SK-N-SH (cell line): ENCODE results near the gene ACBD6. TPM values are rescaled to one million over a fixed set of nuclear protein-coding genes. Genes with fewer than 3 reads are reported as not detected.

Experiments
- CTCF ChIA-PET: fragments of 300-600, 350-600 bp; formaldehyde crosslinking; extraction: SDS; loops from one replicate; lab custom pipeline; 2021; lab: Yijun Ruan, JAX
- POLR2A ChIA-PET: fragments of 350-600 bp; sonication (Branson Sonifier 250); formaldehyde crosslinking; extraction: SDS; loops from one replicate; lab custom pipeline; 2020; ENCODE audit warnings: antibody characterized with exemption, inconsistent platforms; lab: Yijun Ruan, JAX
- DNase-seq: peaks from one replicate; pipeline ENCODE4 v3.0.0; 2012
- H2AFZ ChIP-seq: fragments of 200-600 bp; sonication (generic); 2 replicates; pipeline ENCODE4 v1.8.1; 2016; ENCODE audit warnings: antibody characterized with exemption, mild to moderate bottlenecking, low read depth
- H3F3A ChIP-seq: fragments of 200-600 bp; sonication (generic); replicated peaks from 2 replicates; pipeline ENCODE3; 2016; ENCODE audit warnings: antibody characterized with exemption, mild to moderate bottlenecking; ENCODE audit not compliant: insufficient read depth
- H3K27ac ChIP-seq, 2 experiments: fragments of 200-500 bp in 1 of 2; fragments of 200-600 bp in 1 of 2; sonication (Bioruptor generic) in 1 of 2; sonication (generic), shearing (Covaris generic) in 1 of 2; 2 replicates each; pipeline versions ENCODE4 v1.5.1 to v1.6.1; 2014 to 2016; ENCODE audit warnings: low read depth in 2 of 2, inconsistent platforms in 1 of 2, low read length in 1 of 2, mild to moderate bottlenecking in 1 of 2, mixed read lengths in 1 of 2
- H3K27me3 ChIP-seq: fragments of 200-600 bp; sonication (generic), shearing (Covaris generic); 2 replicates; pipeline ENCODE4 v1.6.1; 2016; ENCODE audit warnings: mixed run types; ENCODE audit not compliant: insufficient read depth
- H3K36me3 ChIP-seq, 2 experiments: fragments of 200-500 bp in 1 of 2; fragments of 200-600 bp in 1 of 2; sonication (Bioruptor generic) in 1 of 2; sonication (generic) in 1 of 2; replicated peaks in 1 of 2; 2 replicates each; pipeline versions ENCODE3 to v1.5.1; 2014 to 2016; ENCODE audit warnings: low read length in 1 of 2, mild to moderate bottlenecking in 1 of 2; ENCODE audit not compliant: insufficient read depth in 2 of 2, control insufficient read depth in 1 of 2
- H3K4me1 ChIP-seq, 2 experiments: fragments of 200-500 bp in 1 of 2; fragments of 200-600 bp in 1 of 2; sonication (Bioruptor generic) in 1 of 2; sonication (generic), shearing (Covaris generic) in 1 of 2; 2 replicates each; pipeline versions ENCODE4 v1.5.1 to v1.6.1; 2014 to 2016; ENCODE audit warnings: low read depth in 1 of 2, low read length in 1 of 2, mixed run types in 1 of 2; ENCODE audit not compliant: insufficient read depth in 2 of 2, control insufficient read depth in 1 of 2
- H3K4me2 ChIP-seq: fragments of 200-600 bp; sonication (generic), shearing (Covaris generic); 2 replicates; pipeline ENCODE4 v1.6.1; 2017; ENCODE audit warnings: mixed run types
- H3K4me3 ChIP-seq, 2 experiments: fragments of 200-500 bp in 1 of 2; fragments of 200-600 bp in 1 of 2; sonication (Bioruptor generic) in 1 of 2; sonication (generic), shearing (Covaris generic) in 1 of 2; 2 replicates each; pipeline versions ENCODE4 v1.5.1 to v1.8.1; 2014 to 2016; ENCODE audit warnings: low read depth in 2 of 2, inconsistent platforms in 1 of 2, low read length in 1 of 2, mild to moderate bottlenecking in 1 of 2, mixed read lengths in 1 of 2, moderate library complexity in 1 of 2
- H3K79me2 ChIP-seq: fragments of 200-600 bp; sonication (generic); 2 replicates; pipeline ENCODE4 v1.8.1; 2017; ENCODE audit warnings: mild to moderate bottlenecking; ENCODE audit not compliant: insufficient read depth
- H3K9ac ChIP-seq: fragments of 200-600 bp; sonication (generic); 2 replicates; pipeline ENCODE4 v1.6.1; 2017; ENCODE audit warnings: mixed run types
- H3K9me2 ChIP-seq: fragments of 200-600 bp; sonication (generic); 2 replicates; pipeline ENCODE4 v1.6.1; 2017; ENCODE audit warnings: mixed run types
- H3K9me3 ChIP-seq: fragments of 200-600 bp; sonication (generic); 2 replicates; pipeline ENCODE4 v1.6.1; 2017; ENCODE audit warnings: mixed run types, mild to moderate bottlenecking, moderate library complexity
- H4K20me1 ChIP-seq: fragments of 200-600 bp; sonication (generic); 2 replicates; pipeline ENCODE4 v1.6.1; 2017; ENCODE audit warnings: mild to moderate bottlenecking, mixed run types; ENCODE audit not compliant: insufficient read depth
- EP300 ChIP-seq, 2 experiments: IDR thresholded peaks; 2 replicates each; pipeline versions ENCODE4 v1.4.0 to v1.6.1; 2012; ENCODE audit warnings: borderline replicate concordance in 1 of 2, low read depth in 1 of 2, low read length in 1 of 2
- EZH2phosphoT487 ChIP-seq: fragments of 200-600 bp; sonication (generic); IDR thresholded peaks from 2 replicates; pipeline ENCODE4 v1.6.1; 2017; ENCODE audit warnings: low read depth, mixed run types, mild to moderate bottlenecking, antibody characterized with exemption, moderate library complexity, borderline replicate concordance
- FOSL2 ChIP-seq: IDR thresholded peaks from 2 replicates; pipeline ENCODE4 v1.4.0; 2012; ENCODE audit warnings: low read depth, mild to moderate bottlenecking, moderate library complexity, borderline replicate concordance
- GATA2 ChIP-seq: sonication (generic); formaldehyde crosslinking; IDR thresholded peaks from 2 replicates; pipeline ENCODE4 v1.5.0; 2020; ENCODE audit warnings: mild to moderate bottlenecking, missing genetic modification reagents
- MXI1 ChIP-seq: IDR thresholded peaks from 2 replicates; pipeline ENCODE4 v1.6.1; 2012; ENCODE audit warnings: mild to moderate bottlenecking, low read depth, low read length, improper control_type of control experiment
- NRF1 ChIP-seq: IDR thresholded peaks from 2 replicates; pipeline ENCODE4 v1.6.1; 2012; ENCODE audit warnings: low read depth, mild to moderate bottlenecking, low read length
- RAD21 ChIP-seq: IDR thresholded peaks from 2 replicates; pipeline ENCODE4 v1.6.1; 2012; ENCODE audit warnings: mild to moderate bottlenecking, low read length
- RCOR1 ChIP-seq: fragments of 150-350 bp; IDR thresholded peaks from 2 replicates; pipeline ENCODE4 v1.6.1; 2017; ENCODE audit warnings: antibody characterized with exemption, low read length
- RFX5 ChIP-seq: IDR thresholded peaks from 2 replicates; pipeline ENCODE4 v1.6.1; 2012; ENCODE audit warnings: mild to moderate bottlenecking, improper control_type of control experiment, low read length
- SIN3A ChIP-seq: IDR thresholded peaks from 2 replicates; pipeline ENCODE4 v1.6.1; 2012; ENCODE audit warnings: low read depth, mild to moderate bottlenecking, low read length, moderate library complexity, borderline replicate concordance
- SMC3 ChIP-seq: IDR thresholded peaks from 2 replicates; pipeline ENCODE4 v1.6.1; 2012; ENCODE audit warnings: low read depth, low read length, improper control_type of control experiment
- WGBS: methylation state at CpG from one replicate; pipeline ENCODE4 v1.1.6; 2017; ENCODE audit warnings: low lambda C conversion rate; 5-methylcytosine and 5-hydroxymethylcytosine counted together
- polyA plus RNA-seq, 3 experiments: library from polyadenylated mRNA; depleted of rRNA; stranded (reverse); fragments of >200 nt; gene quantifications; 2 replicates each; pipeline ENCODE4 v1.2.3, GENCODE V29; 2012
- TF ChIP-seq, protein P1 (sequence below): IDR thresholded peaks from 2 replicates; pipeline ENCODE4; 2012
- TF ChIP-seq, protein P2 (sequence below): fragments of 150-350 bp; IDR thresholded peaks from 2 replicates; pipeline ENCODE4 v1.6.1; 2017; ENCODE audit warnings: antibody characterized with exemption, low read length, low read depth, borderline replicate concordance
- TF ChIP-seq, protein P3 (sequence below): IDR thresholded peaks from 2 replicates; pipeline ENCODE4 v1.4.0; 2012; ENCODE audit warnings: low read depth

Gene ACBD6
- polyA plus RNA-seq, 1 of the 3 experiments (the other 2 are of a cell fraction) = 60.9 TPM

DNA sequence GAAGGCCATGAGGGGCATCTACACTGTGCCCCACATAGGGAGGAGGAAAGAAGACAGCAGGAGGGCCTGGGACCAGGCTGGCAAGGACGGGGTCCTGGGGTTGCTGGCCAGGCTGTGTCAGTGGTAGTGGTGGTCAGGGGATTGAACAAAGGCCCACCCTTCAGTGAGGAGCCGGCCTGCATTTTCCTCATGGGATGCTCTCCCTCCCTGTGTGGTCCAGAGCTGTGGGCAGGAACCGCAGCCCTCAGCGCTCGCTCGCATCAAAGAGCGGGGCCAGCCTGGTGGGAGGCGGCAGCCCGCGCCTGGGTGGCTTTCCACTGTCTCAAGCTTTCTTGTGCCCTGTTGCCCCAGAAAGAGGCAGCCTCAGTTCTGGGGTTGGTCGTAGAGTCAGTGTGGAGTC is 247.5 kb downstream of the ACBD6 start:
- Histone ChIP-seq H3K4me1 (no peaks in the 10 kb centered on the region), H3K9me3 (no peaks in the 10 kb centered on the region), H2AFZ (no peak overlapping the region), H3K4me3 (no peak overlapping the region), H3K27ac (no peak overlapping the region), H4K20me1 (no peaks in the 10 kb centered on the region), H3K9me2 (no peaks in the 10 kb centered on the region), H3K9ac (no peak overlapping the region), H3K36me3 (no peaks in the 10 kb centered on the region), H3K4me2 (no peak overlapping the region), H3K79me2 (no peaks in the 10 kb centered on the region), H3K27me3 (no peaks in the 10 kb centered on the region), H3F3A (no peaks in the 10 kb centered on the region)
- TF ChIP-seq EZH2phosphoT487 = no peak
- TF ChIP-seq, protein P1, sequence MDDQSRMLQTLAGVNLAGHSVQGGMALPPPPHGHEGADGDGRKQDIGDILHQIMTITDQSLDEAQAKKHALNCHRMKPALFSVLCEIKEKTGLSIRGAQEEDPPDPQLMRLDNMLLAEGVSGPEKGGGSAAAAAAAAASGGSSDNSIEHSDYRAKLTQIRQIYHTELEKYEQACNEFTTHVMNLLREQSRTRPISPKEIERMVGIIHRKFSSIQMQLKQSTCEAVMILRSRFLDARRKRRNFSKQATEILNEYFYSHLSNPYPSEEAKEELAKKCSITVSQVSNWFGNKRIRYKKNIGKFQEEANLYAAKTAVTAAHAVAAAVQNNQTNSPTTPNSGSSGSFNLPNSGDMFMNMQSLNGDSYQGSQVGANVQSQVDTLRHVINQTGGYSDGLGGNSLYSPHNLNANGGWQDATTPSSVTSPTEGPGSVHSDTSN = no peak
- TF ChIP-seq, protein P2, sequence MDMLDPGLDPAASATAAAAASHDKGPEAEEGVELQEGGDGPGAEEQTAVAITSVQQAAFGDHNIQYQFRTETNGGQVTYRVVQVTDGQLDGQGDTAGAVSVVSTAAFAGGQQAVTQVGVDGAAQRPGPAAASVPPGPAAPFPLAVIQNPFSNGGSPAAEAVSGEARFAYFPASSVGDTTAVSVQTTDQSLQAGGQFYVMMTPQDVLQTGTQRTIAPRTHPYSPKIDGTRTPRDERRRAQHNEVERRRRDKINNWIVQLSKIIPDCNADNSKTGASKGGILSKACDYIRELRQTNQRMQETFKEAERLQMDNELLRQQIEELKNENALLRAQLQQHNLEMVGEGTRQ = no peak
- no peak for TF ChIP-seq GATA2 (CRISPR knock-in tag)
- TF ChIP-seq NRF1 = no peak
- 96% methylated on average over 5 of the region's 11 CpGs for WGBS
- DNase-seq = no peak
- ChIA-PET POLR2A (no interaction called here), CTCF (interaction anchor here (1.2 to 4.2 kb wide), 4 partner anchors 16 to 228 kb away, joined by 5 to 58 read pairs (median 24); no protein-coding TSS in a partner anchor)

DNA sequence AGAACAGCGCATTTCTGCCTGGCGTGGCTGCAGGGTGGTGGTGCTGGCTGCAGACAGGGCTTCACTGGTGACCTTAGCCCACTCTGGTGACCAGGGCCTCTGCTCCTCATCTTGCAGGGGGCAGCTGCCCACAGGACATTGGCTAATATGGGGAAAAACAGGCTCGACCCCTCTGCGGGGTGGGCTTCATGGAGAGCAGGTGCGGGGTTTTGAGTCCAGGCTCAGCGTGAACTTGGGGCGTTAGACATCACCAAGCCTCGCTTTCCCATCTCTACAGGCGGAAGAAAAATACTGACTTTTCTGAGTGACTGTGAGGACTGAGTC is 247.9 kb downstream of the ACBD6 start:
- Histone ChIP-seq H3K27ac (no peak overlapping the region), H4K20me1 (no peaks in the 10 kb centered on the region), H3K9me2 (no peaks in the 10 kb centered on the region), H3K9ac (no peak overlapping the region), H3F3A (no peaks in the 10 kb centered on the region), H3K36me3 (no peaks in the 10 kb centered on the region), H3K27me3 (no peaks in the 10 kb centered on the region), H2AFZ (no peak overlapping the region), H3K4me1 (no peaks in the 10 kb centered on the region), H3K79me2 (no peaks in the 10 kb centered on the region), H3K9me3 (no peaks in the 10 kb centered on the region), H3K4me3 (no peak overlapping the region), H3K4me2 (no peak overlapping the region)
- DNase-seq = no peak
- TF ChIP-seq RFX5 (no peak), MXI1 (no peak), RAD21 (no peak), RCOR1 (no peak), FOSL2 (no peak), SMC3 (no peak), EP300 (IDR thresholded peaks at IDR 0.05; ENCODE audit: borderline replicate concordance in 1 of 2, low read depth in 1 of 2, low read length in 1 of 2) (no peak), GATA2 (CRISPR knock-in tag) (no peak), SIN3A (no peak)
- TF ChIP-seq, protein P3, sequence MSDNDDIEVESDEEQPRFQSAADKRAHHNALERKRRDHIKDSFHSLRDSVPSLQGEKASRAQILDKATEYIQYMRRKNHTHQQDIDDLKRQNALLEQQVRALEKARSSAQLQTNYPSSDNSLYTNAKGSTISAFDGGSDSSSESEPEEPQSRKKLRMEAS = no peak
- TF ChIP-seq, protein P1 = no peak
- TF ChIP-seq, protein P2 = no peak
- 81% methylated on average over 6 of the region's 9 CpGs for WGBS
- POLR2A ChIA-PET = no interaction called here
- CTCF ChIA-PET = interaction anchor here (1.9 to 4.2 kb wide), 5 partner anchors 16 to 228 kb away, joined by 10 to 58 read pairs (median 21); no protein-coding TSS in a partner anchor
